GM12864 (cell line): Measurements from ENCODE around the gene QSOX2.

Experiments
- DNase-seq: peaks from one replicate; pipeline ENCODE4 v3.0.0-alpha.2; 2011; ENCODE audit warnings: low read depth
- H3K4me3 ChIP-seq: 2 replicates; pipeline ENCODE4 v1.5.1; 2011; ENCODE audit warnings: mild to moderate bottlenecking, low read depth, low read length, control low read depth
- TF ChIP-seq, protein P1 (sequence below): IDR thresholded peaks from 2 replicates; pipeline ENCODE4 v1.5.1; 2011; ENCODE audit warnings: low read depth, mild to moderate bottlenecking, moderate library complexity, low read length, control low read depth, inconsistent platforms; ENCODE audit errors: missing control alignments

Gene QSOX2

DNA sequence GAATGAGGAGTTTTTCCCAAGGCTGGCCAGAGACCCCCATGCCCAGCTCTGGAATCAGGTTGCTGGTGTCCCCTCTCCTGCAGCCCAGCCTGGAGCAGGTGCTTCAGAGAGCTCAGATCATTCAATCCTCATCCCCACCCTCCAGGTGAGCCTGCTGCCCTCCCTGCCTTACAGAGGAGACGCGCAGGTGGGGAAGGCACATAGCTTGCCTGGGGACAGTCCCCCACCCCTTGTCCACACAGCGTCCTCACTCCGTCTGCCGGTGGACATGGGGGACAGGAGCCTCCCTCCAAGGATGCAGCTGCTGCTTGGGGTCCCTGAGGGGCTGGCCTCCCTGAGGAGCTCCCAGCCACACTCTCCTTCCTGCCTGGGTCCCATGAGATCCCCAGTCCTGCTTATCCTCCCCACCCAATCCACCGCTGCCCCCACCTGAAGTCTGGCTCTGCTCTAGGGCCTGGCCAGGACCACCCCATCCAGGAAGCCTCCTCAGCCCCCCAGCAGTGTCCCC, 17.1 kb upstream of the QSOX2 start:
- TF ChIP-seq, protein P1, sequence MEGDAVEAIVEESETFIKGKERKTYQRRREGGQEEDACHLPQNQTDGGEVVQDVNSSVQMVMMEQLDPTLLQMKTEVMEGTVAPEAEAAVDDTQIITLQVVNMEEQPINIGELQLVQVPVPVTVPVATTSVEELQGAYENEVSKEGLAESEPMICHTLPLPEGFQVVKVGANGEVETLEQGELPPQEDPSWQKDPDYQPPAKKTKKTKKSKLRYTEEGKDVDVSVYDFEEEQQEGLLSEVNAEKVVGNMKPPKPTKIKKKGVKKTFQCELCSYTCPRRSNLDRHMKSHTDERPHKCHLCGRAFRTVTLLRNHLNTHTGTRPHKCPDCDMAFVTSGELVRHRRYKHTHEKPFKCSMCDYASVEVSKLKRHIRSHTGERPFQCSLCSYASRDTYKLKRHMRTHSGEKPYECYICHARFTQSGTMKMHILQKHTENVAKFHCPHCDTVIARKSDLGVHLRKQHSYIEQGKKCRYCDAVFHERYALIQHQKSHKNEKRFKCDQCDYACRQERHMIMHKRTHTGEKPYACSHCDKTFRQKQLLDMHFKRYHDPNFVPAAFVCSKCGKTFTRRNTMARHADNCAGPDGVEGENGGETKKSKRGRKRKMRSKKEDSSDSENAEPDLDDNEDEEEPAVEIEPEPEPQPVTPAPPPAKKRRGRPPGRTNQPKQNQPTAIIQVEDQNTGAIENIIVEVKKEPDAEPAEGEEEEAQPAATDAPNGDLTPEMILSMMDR: no peak
- DNase-seq: no peak
- H3K4me3 ChIP-seq: no peak overlapping the region

DNA sequence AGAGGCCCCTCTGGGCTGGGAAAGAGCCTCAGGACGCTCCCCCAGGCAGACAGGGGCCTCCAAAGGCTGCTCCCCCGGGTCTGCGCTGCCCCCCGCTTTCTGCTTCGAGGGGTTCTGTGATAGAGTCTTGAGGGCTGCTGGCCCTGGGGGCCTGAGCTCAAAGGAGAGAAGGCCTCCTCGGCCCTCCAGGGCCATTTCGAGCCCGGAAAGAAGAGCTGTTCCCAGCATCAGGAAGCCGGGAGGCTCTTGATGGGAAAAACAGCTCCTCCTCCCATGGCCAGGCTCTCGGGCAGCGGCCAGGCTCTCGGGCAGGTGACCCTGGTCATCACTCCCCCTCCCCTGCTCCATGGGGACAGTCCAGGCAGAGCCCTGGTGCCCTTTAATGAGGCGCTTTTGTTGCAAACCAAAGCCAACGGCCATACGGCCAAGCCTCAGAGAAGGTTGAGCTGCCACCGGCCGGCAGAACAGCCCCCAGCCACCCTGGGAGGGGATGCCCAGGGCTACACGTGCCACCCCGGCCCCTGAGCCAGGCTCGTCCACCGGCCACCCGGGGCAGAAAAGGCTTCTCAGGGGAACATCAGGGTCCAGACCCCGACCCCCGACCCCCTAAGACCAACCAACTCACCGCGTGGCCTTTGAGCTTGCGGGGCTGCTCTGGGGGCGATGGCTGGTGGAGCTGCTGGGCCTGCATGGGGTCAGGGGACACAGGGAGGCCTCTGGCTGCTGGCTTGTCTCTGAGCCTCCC, 16.2 kb upstream of the QSOX2 start:
- TF ChIP-seq, protein P1: no peak
- no peak for DNase-seq

DNA sequence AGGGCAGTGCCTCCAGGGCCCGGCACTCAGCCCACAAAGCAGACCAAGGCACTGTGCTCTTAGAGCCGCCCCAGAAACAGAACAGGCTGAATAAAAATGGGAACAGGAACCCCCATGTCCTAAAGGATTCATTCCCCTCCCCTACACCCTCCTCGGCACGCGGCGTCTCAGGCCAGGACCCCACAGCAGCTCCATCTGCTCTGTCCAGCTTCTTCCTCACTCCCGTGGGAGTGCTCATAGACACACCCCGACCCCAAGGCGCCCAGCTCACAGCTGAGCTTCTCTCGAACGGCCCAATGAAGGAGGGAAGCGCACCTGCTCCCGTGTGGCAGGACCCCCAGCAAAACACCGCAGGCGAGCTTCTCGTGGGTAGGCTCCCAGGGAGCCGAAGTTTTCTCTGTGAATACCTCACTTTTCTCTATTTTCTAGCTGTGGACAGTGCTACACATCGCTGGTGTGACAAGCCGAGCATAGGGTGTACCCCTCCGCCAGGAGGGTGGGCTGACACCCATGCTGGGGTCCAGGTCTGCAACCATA, 15.4 kb upstream of the QSOX2 start:
- H3K4me3 ChIP-seq: no peak overlapping the region
- DNase-seq: no peak
- TF ChIP-seq, protein P1: no peak

More for the DNA sequence above, 16.2 kb upstream of the QSOX2 start:
- no peak overlapping the region for H3K4me3 ChIP-seq

DNA sequence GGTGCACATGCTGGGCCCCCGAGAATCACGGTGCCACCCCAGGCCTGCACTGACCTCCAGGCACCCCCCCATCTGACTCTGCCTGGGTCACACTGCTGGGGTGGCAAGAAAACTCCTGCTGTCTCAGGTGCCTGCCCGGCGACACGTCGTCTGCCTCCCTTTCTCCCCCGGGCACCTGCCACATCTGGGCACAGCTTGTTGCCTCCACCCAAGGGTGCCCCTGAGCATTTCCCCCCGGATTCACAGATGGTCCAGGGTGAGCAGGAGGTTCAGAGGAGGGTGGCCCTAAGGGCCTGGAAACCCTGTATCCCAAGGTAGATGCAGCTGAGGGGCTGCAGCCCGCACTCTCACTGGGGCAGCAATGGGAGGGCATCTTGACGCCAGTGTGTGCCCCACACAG, 14.9 kb upstream of the QSOX2 start:
- no peak for DNase-seq
- H3K4me3 ChIP-seq: no peak overlapping the region
- TF ChIP-seq, protein P1: no peak

DNA sequence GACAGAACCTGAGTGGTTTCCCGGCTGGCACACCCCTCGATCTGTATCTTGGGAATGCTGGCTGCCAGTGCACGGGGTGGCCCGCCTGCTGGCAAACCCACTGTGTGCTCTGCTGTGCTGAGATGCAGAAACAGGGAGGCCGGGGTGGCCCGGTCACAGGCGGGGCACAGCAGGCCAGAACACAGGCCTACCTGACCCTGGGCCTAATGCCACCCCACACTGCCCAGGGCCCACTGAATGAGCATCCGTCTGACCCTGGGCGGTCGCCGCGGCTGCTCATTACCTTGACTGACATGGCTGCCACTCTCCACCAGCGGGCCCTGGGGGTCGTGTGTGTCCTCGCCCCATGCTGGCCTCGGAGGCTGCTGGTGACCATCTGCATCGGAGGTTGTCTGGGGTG, 14.2 kb upstream of the QSOX2 start:
- TF ChIP-seq, protein P1: no peak
- DNase-seq: no peak
- H3K4me3 ChIP-seq: no peak overlapping the region

DNA sequence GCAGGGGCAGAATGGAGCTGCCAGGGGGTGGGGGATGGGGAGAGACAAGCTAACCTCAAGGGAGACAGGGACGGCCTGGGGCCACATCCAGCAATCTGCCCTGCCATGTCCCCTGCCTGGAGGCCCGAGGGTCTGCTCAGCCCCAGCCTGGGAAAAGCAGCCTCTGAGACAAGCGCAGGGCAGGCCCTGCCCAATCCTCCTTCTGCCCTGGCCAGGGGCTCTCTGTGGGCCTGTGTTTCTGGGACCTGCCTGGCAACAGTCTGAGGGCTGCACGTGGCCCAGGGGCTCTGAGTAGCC, 13.9 kb upstream of the QSOX2 start:
- TF ChIP-seq, protein P1: no peak
- no peak overlapping the region for H3K4me3 ChIP-seq
- no peak for DNase-seq
